Measurements from ENCODE around the gene ANKRD10.

- no peak for TF ChIP-seq CTCF (IDR thresholded peaks at IDR 0.05; ENCODE audit: insufficient read depth, low read length, poor library complexity, severe bottlenecking)
- no peak for TF ChIP-seq EZH2phosphoT487 (conservative IDR thresholded peaks at IDR 0.05; ENCODE audit: low read length)
These were observed 38.5 kb upstream of the ANKRD10 start for GRCh38 chr13:110953416-110953815.
